Measurements from ENCODE around the gene S100Z.
"Not testable (repeated sequence)": the region's sequence is repeated elsewhere in the genome, so short reads cannot be mapped to it uniquely, and the experiment has no call there.

The S100Z gene

DNA sequence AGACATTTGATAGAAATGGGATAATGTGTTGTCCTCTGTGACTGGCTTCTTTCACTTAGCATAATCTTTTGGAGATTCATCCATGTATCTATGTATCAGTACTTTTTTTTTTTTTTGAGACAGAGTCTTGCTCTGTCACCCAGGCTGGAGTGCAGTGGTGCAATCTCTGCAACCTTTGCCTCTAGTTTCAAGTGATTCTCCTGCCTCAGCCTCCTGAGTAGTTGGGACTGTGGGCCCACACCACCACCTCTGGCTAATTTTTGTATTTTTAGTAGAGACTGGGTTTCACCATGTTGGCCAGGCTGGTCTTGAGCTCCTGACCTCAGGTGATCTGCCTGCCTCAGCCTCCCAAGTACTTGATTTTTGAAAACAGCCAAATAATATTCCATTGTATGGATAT is 23.4 kb upstream of the S100Z start:
- not testable (repeated sequence) for DNase-seq (ENCODE audit: low read depth in 2 of 2)

DNA sequence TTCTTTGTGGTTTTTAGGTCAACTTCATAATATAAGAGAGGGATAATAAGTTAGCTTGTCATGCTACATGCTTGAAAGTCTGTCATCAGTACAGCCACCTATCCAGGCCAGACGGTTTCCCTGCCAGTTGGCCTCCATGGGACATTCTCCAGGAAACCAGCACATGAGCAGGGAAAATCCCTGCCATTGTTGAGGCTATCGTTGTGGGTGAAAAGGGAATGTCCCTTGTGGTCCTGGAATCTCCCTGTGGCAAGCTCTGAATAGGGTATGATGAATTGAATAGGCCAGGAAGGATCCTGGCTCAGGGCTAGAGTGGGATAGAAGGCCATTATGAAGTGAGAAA is 18.7 kb upstream of the S100Z start:
- DNase-seq (ENCODE audit: low read depth in 2 of 2) = peak in 1 of 2 experiments; percentile 47

DNA sequence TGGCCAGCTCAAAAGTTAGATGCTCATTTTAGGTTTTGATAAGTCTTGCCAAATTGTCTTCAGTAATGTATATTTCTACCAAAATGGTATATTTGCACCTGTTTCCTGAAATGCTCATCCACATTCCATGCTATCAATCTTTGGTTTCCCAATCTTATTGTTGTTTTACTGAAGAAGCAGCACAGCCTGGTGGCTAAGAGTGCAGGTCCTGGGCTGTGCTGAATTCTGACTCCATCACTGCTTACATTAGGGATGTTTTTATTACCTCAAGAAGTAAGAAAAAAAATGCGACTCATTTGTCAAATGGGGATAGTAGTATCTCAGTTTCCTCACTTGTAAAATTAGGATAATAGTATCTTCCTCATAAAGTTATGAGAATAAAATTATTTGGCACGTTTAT is 13.6 kb upstream of the S100Z start:
- no peak for DNase-seq (ENCODE audit: low read depth in 2 of 2)

DNA sequence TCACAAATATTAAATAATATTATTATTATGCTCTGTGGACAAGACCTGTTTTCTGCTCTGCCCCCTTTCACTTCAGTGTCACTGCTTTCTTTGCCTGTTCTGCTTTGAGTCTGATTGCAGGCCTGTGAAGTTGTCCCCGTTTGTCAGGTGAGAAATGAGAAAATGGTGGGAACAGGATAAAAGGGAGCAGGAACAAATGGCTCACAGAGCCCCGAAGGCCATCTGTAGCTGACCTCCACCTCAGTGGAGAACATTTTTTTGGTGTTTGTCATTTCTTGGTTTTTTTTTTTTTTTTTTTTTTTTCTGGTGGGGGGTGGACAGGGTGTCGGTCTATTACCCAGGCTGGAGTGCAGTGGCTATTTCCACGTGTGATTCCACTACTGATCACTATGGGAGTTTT is 13.2 kb upstream of the S100Z start:
- no peak for DNase-seq (ENCODE audit: low read depth in 2 of 2)

DNA sequence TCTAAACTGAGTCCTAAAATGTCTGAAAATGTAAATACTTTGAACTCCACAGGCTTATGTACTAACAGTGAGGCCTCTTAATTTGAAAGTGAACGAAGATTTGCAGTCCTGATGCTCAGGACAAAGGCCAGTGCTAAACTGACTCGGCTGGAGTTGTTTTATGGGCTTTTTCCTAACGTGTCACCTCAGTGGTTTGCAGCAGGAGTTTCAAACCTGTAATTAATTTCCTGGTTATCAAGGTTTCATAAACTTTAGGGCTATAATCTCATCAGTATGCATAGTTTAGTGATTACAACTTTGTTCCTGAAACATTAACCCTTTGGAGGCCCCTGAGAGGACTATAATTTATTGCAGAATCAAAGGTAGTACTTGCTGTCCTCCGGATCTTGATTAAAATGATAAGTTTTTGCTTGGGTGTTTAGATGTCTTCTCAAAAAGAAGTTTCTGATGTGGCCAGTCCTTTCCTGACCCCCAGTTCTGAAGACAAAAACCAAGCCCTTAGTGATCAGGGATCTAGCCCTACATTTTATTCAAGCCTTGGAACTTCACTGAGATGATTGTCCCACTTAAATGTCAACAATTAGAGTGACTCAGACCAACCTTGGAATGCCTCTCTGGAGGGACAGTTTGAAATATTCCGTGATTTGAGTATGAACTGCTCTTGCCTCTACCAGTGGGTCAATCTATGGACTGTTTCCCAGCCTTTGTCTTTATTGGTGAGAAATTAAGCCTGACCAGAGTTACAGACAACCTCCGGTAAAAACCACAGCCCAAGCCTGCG is 11.1 kb upstream of the S100Z start:
- no peak for DNase-seq (ENCODE audit: low read depth in 2 of 2)

DNA sequence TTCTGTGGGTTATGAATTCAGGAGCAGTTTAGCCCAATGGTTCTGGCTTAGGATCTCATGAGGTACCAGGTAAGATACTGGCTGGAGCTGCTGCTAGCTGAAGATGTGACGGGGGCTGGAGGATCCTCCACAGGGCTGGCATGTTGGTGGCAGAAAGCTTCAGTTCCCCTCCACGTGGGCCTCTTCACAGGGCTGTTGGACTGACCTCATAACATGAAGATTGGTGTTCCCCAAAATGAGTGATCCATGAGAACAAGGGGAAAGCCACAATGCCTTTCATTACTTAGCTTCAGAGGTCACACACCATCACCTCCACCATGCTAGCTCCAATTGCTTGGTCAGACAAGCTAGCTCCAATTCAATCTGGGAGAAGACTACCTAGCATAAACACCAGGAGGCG is 8.5 kb upstream of the S100Z start:
- DNase-seq (ENCODE audit: low read depth in 2 of 2) = no peak

DNA sequence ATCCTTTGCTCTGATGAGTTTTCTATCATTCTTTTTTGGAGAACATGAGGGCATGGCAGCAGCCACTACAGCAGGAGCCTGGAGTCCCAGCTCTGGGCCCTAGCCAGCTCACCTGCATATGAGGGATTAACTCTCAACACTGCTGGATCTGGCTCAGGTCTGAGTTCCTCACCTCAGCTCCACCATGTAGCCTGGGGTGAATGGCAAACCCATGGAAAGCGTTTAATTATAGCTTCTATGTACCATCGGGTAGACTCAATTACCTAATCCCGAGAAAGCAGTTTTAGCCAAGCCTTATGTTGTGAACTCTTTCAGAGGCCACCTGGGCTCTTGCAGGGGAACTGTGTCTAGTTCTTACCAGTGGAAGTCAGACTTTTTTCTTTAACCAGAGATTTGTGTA is 3.9 kb upstream of the S100Z start:
- DNase-seq (ENCODE audit: low read depth in 2 of 2) = no peak

DNA sequence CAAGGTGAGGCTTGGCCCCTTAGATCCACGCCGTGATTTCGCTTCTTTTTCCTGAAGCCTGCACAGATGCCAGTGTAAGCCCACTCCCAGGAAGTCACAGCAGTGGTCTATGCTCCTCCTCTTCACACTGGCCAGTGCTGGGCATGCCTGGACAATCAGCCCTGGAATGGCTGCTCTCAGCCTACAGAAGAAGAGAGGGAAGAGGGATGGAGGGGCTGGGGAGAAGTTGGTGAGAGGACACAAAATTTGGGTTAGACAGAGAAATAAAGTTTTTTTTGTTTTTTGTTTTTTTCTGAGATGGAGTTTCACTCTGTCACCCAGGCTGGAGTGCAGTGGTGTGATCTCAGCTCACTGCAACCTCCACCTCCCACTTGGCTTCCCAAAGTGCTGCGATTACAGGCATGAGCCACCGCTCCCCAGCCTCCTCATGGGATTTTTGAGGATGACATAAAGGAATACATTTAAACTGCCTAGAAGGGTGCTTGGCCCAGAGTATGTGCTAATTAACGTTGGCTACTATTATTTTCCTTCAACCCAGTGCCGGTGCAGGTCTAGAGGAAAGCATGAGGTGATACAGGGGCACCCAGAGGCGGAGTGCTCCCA is 830 bp downstream of the S100Z start:
- DNase-seq (ENCODE audit: low read depth in 2 of 2) = no peak

DNA sequence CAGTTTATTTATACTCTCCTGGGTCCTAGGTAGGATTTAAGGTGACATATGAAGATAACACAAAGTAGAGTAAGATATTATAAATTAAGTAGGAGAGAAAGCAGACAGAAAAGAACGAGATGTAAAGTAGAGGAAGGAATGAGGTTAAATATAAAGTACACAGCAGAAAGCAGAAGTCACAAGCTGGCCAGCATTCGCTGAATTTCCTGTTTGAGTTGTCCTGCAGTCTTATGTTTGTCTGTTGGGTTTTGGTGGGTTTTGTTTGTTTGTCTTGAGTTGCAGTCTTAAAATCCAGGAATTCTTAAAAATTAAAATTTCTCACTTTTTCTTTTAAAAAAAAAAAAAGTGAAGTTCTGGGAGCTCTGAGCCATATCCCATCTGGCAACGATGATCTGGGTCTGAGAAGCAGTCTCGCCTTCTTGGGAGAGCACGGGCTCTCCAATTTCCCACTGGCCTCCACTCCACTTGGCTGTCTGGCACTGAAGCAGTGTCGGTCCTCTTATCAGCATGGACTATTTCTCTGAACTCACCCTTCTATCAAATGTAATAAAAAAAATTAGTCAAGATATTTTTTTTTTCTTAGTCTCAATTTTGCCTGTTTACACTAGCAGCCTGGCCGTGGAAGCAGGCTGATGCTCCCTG is 2.0 kb downstream of the S100Z start:
- no peak for DNase-seq (ENCODE audit: low read depth in 2 of 2)

DNA sequence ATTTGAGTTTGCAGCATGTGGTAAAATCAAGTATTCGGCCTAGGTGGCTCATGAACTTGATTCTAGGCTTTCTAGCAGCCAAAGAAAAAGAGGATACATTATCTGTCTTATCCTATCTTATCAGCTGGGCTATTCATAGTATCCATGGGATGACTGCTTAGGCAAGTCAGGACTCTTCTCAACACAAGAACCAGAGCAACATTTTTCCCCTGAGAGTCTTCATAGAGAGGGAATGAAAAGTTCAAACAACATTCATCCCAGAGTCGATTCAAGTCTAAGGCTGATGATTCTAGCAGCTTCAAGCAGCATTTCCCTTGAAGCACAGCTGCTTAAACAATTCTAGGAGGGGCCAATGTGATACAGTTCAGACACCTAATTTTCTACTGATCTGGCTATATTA is 3.0 kb downstream of the S100Z start:
- DNase-seq (ENCODE audit: low read depth in 2 of 2) = no peak

DNA sequence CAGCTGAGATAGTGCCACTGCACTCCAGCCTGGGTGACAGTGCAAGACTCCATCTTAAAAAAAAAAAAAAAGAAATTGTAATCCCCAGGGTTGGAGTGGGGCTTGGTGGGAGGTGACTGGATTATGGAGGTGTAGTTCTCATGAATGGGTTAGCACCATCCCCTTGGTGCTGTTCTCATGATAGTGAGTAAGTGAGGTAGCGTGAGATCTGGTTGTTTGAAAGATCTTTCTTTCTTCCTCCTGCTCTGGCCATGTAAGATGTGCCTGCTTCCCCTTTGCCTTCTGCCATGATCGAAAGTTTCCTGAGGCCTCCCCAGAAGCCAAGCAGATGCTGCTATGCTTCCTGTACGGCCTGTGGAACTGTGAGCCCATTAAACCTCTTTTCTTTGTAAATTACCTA is 3.9 kb downstream of the S100Z start:
- not testable (repeated sequence) for DNase-seq (ENCODE audit: low read depth in 2 of 2)

DNA sequence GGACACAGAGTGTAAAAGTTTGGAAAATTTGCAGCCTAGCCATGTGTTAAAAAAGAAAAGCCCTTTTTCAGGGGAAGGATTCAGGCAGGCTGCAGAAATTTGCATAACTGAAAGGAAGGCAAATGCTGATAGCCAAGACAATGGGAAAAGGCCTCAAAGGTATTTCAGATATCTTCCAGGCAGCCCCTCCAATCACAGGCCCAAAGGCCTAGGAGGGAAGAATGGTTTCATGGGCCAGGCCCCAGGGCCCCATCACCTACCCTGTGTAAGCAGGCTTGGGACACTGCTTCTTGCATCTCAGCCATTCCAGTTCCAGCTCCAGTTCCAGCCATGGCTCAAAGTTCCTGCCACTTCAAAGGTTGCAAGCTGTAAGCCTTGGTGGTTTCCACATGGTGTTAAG is 4.8 kb downstream of the S100Z start:
- no peak for DNase-seq (ENCODE audit: low read depth in 2 of 2)

DNA sequence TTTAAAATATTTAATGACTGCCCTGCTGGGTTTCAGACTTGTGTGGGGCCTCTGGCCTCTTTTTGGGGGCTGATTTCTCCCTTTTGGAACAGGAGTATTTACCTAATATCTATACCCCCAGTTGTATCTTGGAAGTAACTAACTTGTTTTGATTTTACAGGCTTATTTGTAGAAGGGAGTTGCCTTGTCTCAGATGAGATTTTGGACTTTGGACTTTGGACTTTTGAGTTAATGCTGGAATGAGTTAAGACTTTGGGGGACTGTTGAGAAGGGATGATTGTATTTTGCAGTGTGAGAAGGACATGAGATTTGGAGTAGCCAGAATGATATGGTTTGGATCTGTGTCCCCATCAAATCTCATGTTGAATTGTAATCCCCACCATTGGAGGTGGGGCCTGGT is 5.7 kb downstream of the S100Z start:
- DNase-seq (ENCODE audit: low read depth in 2 of 2) = not testable (repeated sequence)

DNA sequence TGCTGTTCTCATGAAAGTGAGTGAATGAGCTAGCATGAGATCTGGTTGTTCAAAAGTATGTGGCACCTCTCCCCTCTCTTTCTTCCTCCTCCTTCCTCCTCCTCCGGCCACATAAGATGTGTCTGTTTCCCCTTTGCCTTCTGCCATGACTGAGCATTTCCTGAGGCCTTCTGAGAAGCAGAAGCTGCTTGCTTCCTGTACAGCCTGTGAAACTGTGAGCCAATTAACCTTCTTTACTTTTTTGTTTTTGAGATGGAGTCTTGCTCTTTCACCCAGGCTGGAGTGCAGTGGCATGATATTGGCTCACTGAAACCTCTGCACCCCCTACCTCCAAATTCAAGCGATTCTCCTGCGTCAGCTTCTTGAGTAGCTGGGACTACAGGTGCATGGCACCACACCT is 6.1 kb downstream of the S100Z start:
- DNase-seq (ENCODE audit: low read depth in 2 of 2) = no peak

DNA sequence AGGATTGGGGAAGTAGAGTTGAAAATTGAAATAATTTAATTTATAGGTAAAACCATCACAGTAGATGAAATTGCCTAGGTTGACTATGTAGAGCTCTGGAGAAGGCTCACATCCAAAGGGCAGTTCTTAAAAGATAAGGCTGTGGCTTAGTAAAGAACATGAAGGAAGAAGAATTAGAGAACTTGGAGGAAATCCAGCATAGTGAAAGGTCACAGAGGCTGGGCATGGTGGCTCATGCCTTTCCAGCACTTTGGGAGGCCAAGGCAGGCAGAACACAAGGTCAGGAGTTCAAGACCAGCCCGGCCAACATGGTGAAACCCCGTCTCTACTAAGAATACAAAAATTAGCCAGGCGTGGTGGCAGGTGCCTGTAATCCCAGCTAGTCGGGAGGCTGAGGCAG is 7.0 kb downstream of the S100Z start:
- DNase-seq (ENCODE audit: low read depth in 2 of 2) = not testable (repeated sequence)

DNA sequence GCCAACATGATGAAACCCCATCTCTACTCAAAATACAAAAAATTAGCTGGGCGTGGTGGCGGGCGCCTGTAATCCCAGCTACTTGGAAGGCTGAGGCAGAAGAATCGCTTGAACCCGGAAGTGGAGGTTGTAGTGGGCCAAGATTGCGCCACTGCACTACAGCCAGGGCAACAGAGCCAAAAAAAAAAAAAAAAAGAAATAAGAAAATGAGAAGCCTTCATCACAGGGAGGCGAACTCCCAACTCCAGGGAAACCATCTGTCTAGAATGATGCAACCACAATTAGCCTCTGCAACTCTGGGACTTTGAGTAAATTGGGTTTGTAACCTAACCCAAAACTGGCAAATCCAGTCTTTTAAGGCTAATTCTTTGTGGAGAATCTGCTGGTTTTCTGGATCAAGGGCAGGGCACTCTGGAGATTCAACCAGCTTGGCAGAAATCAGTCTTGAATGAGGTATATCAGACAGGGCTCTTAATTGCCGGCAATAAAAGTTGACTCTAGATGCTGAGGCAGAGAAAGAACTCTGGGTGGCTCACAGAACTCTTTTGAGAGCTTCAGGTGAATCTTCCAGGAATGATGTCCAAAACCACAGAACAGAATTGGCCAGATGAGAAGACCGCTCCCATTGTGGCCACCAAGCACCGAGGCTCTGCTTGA is 9.9 kb downstream of the S100Z start:
- DNase-seq (ENCODE audit: low read depth in 2 of 2) = no peak

DNA sequence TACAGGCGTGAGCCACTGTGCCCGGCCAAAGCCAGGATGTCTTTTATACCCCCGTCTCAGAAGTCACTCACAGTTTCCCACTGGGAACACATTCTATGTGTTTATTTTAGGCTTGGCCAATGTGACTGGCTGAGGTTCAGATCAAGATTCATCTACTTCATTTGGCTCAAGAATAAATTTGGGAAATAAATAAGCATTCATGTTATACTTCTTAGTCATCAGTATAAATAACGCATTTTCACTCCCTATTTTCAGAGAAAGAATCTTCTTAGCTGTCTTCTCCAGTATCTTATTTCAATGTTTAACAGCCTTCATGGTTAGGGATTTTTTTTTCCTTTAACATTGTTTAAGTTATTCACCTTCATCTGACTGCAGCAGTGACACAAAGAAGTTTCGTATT is 11.8 kb downstream of the S100Z start:
- DNase-seq (ENCODE audit: low read depth in 2 of 2) = no peak

DNA sequence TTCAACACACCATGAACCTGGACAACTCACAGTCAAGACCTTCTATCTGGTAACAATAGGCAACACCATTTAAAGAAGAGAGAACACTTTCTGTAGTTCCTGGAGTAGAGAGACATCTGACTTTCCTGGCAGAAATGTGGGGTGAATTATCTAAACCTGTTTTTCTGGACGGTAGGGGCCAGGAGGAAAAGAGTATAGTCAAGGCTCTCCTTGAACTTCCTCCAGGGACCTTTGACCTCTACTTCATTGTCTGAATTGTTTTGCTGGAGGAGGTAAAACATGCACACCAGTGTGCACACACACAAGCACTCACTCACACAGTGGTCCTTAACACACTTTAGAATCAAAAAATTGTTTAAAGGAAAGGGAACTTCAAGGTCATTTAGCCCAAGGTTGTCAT is 13.2 kb downstream of the S100Z start:
- no peak for DNase-seq (ENCODE audit: low read depth in 2 of 2)

DNA sequence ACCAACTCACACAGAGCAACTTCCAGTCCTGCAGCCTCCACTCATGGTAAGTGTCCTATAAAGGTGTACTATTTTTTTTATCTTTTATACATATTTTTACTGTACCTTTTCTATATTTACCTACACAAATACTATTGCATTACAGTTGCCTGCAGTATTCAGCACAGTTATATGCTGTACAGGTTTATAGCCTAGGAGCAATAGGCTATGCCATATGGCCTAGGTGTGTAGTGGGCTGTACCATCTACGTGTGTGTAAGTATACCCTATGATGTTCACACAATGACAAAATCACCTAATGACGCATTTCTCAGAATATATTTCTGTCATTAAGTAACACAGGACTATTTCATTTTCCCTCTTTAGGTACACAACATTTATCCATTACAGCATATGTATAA is 16.7 kb downstream of the S100Z start:
- no peak for DNase-seq (ENCODE audit: low read depth in 2 of 2)

DNA sequence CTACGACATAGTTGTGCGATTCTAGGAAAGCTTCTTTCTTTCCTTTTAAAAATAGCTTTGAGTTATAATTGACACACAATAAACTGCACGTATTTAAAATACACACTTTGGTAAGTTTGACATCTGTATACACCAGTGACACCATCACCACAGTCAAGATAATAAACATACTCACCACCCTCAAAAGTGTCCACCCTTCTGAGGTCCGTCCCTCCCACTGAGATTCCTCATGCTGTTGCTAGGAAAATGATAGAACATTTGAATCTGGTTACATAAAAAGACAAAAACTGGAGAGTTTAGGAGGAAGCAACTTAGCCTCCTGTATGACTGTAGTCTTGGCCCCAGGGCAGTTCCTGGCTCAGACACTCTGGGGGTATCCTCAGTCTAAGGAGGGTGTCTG is 17.2 kb downstream of the S100Z start:
- no peak for DNase-seq (ENCODE audit: low read depth in 2 of 2)

DNA sequence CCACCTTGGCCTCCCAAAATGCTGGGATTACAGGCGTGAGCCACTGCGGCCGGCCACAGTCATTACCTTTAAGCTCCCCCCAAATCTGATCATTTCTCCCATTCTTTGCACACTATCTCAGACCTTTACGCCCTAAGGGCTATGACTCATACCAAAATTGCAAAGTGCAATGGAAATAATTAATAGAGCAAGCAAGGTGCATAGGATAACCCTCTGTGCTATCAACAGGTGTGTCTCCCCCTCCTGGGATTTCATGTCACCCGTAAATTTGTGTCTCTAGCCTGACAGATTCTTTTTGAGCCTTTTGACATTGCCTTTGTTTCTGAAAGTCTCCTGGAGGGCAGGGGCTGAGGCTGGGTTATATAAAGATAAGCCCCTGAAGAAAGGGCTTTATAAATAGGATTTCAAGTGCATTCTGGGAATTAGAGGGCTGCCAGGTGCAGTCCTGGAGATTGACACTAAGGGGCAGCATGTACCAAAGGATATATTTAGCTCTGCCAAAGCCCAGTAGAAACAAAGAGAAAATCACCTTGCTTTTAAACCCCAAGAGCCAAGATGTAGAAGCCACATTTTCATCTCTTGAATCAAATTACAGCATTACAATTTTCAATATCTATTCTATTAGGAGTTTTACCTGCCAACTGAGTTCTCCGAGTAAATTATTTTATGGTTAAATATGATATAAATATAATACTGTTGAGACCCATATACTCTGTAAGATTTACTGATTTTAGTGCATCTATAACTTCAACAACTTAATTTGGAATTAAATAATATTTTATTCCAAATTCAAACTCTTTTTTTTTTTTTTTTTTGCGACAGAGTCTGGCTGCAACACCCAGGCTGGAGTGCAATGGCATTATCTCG is 18.2 kb downstream of the S100Z start:
- peak; percentile 16 to 28 for DNase-seq (ENCODE audit: low read depth in 2 of 2)

DNA sequence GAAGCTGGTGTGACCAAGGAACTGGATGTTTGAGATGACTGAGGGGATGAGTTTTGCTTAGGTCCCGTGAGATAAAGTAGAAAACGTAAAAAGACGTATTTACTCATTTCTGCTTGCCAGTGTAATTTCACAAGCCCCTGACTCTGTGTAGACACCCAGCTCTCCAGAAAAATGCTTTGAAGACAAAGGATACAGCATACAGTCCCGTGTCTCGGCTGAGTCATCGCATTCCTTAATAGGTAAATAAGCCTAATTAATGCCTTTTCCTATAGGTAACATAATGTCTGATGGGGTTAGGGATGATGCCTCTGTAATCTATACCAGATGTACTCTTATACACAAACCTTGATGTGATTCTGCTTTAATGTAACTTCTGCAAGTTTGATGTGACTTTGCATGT is 20.2 kb downstream of the S100Z start:
- no peak for DNase-seq (ENCODE audit: low read depth in 2 of 2)
